NCI-H1092 (cell line): ENCODE data around the gene SDF2L1.

Experiments used
- DNase-seq: peaks from one replicate; lab custom pipeline; 2025; lab: John Stamatoyannopoulos, UW

SDF2L1 gene

GRCh38 chr22:21622011-21622918 is 19.8 kb upstream of the SDF2L1 start:
- no peak for DNase-seq

- peak; percentile 13 for DNase-seq
These were observed 19.0 kb upstream of the SDF2L1 start for GRCh38 chr22:21622919-21623647.

- no peak for DNase-seq
These were observed 18.5 kb upstream of the SDF2L1 start for GRCh38 chr22:21623648-21623970.

GRCh38 chr22:21624120-21624879 is 17.8 kb upstream of the SDF2L1 start:
- no peak for DNase-seq

- no peak for DNase-seq
These were observed 17.0 kb upstream of the SDF2L1 start for GRCh38 chr22:21624880-21625791.

- no peak for DNase-seq
These were observed 15.9 kb upstream of the SDF2L1 start for GRCh38 chr22:21626073-21626734.

GRCh38 chr22:21626735-21627469 is 15.2 kb upstream of the SDF2L1 start:
- no peak for DNase-seq

- peak; percentile 47 for DNase-seq
These were observed 13.5 kb upstream of the SDF2L1 start for GRCh38 chr22:21628386-21629254.

- peak; percentile 90 for DNase-seq
These were observed 12.6 kb upstream of the SDF2L1 start, which contains the start of gene YDJC for GRCh38 chr22:21629255-21630149. TSS of gene YDJC (minus strand) at chr22:21630022. CDS start at chr22:21630014, 8 bp downstream.

GRCh38 chr22:21631025-21631424 is 11.1 kb upstream of the SDF2L1 start:
- no peak for DNase-seq

- peak; percentile 9 for DNase-seq
These were observed 9.7 kb upstream of the SDF2L1 start, which contains the start of gene CCDC116 for GRCh38 chr22:21632237-21632895. TSS of gene CCDC116 (plus strand) at chr22:21632760. CDS start at chr22:21633182, 422 bp downstream.

GRCh38 chr22:21632931-21633330 is 9.2 kb upstream of the SDF2L1 start:
- DNase-seq, result no peak

- DNase-seq, result no peak
These were observed 8.6 kb upstream of the SDF2L1 start for GRCh38 chr22:21633481-21633880.

- no peak for DNase-seq
These were observed 8.0 kb upstream of the SDF2L1 start for GRCh38 chr22:21634081-21634480.

GRCh38 chr22:21634844-21635243 is 7.3 kb upstream of the SDF2L1 start:
- DNase-seq, result no peak

GRCh38 chr22:21635771-21636510 is 6.2 kb upstream of the SDF2L1 start:
- no peak for DNase-seq
